H9 (cell line): ENCODE results near the gene BRF1. TPM values are rescaled to one million over a fixed set of nuclear protein-coding genes. Genes with fewer than 3 reads are reported as not detected.

Experiments used
- DNase-seq: peaks from one replicate; pipeline ENCODE4 v3.0.0-alpha.2; 2017
- H2AFZ ChIP-seq: one replicate; pipeline ENCODE4 v1.6.1; 2013; ENCODE audit warnings: mild to moderate bottlenecking, low read length, control low read depth, moderate library complexity
- H2AK5ac ChIP-seq: 2 replicates; pipeline ENCODE4 v1.6.1; 2013; ENCODE audit warnings: low read length, control low read depth, mixed read lengths; ENCODE audit not compliant: insufficient read length
- H2BK120ac ChIP-seq: one replicate; pipeline ENCODE4 v1.6.1; 2013; ENCODE audit warnings: low read depth, mild to moderate bottlenecking, low read length, control low read depth, inconsistent platforms; ENCODE audit not compliant: poor library complexity, severe bottlenecking
- H2BK12ac ChIP-seq: 2 replicates; pipeline ENCODE4 v1.6.1; 2013; ENCODE audit warnings: low read length, control low read depth, mixed read lengths, low read depth; ENCODE audit not compliant: insufficient read length
- H2BK15ac ChIP-seq: 2 replicates; pipeline ENCODE4 v1.6.1; 2013; ENCODE audit warnings: low read depth, low read length, control low read depth
- H2BK20ac ChIP-seq: one replicate; pipeline ENCODE4 v1.6.1; 2013; ENCODE audit warnings: low read depth, mild to moderate bottlenecking, low read length, control low read depth, inconsistent platforms; ENCODE audit not compliant: poor library complexity, severe bottlenecking
- H2BK5ac ChIP-seq: 2 replicates; pipeline ENCODE4 v1.6.1; 2013; ENCODE audit warnings: low read length, control low read depth, mixed read lengths; ENCODE audit not compliant: insufficient read length
- H3K14ac ChIP-seq: 2 replicates; pipeline ENCODE4 v1.6.1; 2013; ENCODE audit warnings: low read length, control low read depth; ENCODE audit not compliant: insufficient read depth
- H3K18ac ChIP-seq: 2 replicates; pipeline ENCODE4 v1.6.1; 2013; ENCODE audit warnings: low read depth, mild to moderate bottlenecking, mixed read lengths, low read length, control low read depth; ENCODE audit not compliant: insufficient read length
- H3K23ac ChIP-seq: 2 replicates; pipeline ENCODE4 v1.6.1; 2013; ENCODE audit warnings: low read length, control low read depth, mixed read lengths, low read depth; ENCODE audit not compliant: insufficient read length
- H3K23me2 ChIP-seq: 2 replicates; pipeline ENCODE4 v1.6.1; 2013; ENCODE audit warnings: low read depth, mild to moderate bottlenecking, mixed read lengths, low read length, control low read depth; ENCODE audit not compliant: insufficient read length, poor library complexity, severe bottlenecking
- H3K27ac ChIP-seq: 2 replicates; pipeline ENCODE4 v1.5.1; 2013; ENCODE audit warnings: low read length, control low read depth, mixed read lengths, low read depth; ENCODE audit not compliant: insufficient read length
- H3K27me3 ChIP-seq: 2 replicates; pipeline ENCODE4 v1.6.1; 2013; ENCODE audit warnings: low read length, control low read depth, inconsistent platforms; ENCODE audit not compliant: insufficient read depth
- H3K4ac ChIP-seq: 2 replicates; pipeline ENCODE4 v1.6.1; 2013; ENCODE audit warnings: low read depth, mild to moderate bottlenecking, control low read depth, inconsistent platforms, low read length, moderate library complexity
- H3K4me1 ChIP-seq: 2 replicates; pipeline ENCODE4 v1.6.1; 2013; ENCODE audit warnings: low read length, control low read depth, inconsistent platforms; ENCODE audit not compliant: insufficient read depth
- H3K4me2 ChIP-seq: 2 replicates; pipeline ENCODE4 v1.6.1; 2013; ENCODE audit warnings: low read length, control low read depth, mixed read lengths; ENCODE audit not compliant: insufficient read length, insufficient read depth
- H3K56ac ChIP-seq: 2 replicates; pipeline ENCODE4 v1.6.1; 2013; ENCODE audit warnings: low read depth, mild to moderate bottlenecking, mixed read lengths, low read length, control low read depth; ENCODE audit not compliant: insufficient read length
- H3K79me1 ChIP-seq: 2 replicates; pipeline ENCODE4 v1.6.1; 2013; ENCODE audit warnings: low read depth, mild to moderate bottlenecking, moderate library complexity, low read length, control low read depth, inconsistent platforms; ENCODE audit not compliant: insufficient read depth, poor library complexity, severe bottlenecking
- H3K79me2 ChIP-seq: 2 replicates; pipeline ENCODE4 v1.6.1; 2013; ENCODE audit warnings: low read length, control low read depth, inconsistent platforms; ENCODE audit not compliant: insufficient read depth
- H3K9ac ChIP-seq: 2 replicates; pipeline ENCODE4 v1.6.1; 2013; ENCODE audit warnings: low read length, control low read depth, mixed read lengths; ENCODE audit not compliant: insufficient read length; ENCODE audit errors: extremely low read depth
- H3K9me3 ChIP-seq: one replicate; pipeline ENCODE4 v1.6.1; 2013; ENCODE audit warnings: low read depth, low read length, inconsistent platforms; ENCODE audit not compliant: control insufficient read depth
- H3T11ph ChIP-seq: one replicate; pipeline ENCODE4 v1.6.1; 2013; ENCODE audit warnings: mild to moderate bottlenecking, low read length, control low read depth, inconsistent platforms
- H4K20me1 ChIP-seq: one replicate; pipeline ENCODE4 v1.6.1; 2013; ENCODE audit not compliant: control insufficient read depth, insufficient read length, insufficient read depth
- H4K5ac ChIP-seq: 2 replicates; pipeline ENCODE4 v1.6.1; 2013; ENCODE audit warnings: low read depth, mild to moderate bottlenecking, mixed read lengths, low read length, control low read depth; ENCODE audit not compliant: insufficient read length
- H4K8ac ChIP-seq: replicated peaks from 2 replicates; pipeline ENCODE4 v1.6.1; 2013; ENCODE audit warnings: low read length, control low read depth, mixed read lengths, low read depth; ENCODE audit not compliant: insufficient read length
- H4K91ac ChIP-seq: 2 replicates; pipeline ENCODE4 v1.6.1; 2013; ENCODE audit warnings: low read depth, mild to moderate bottlenecking, moderate library complexity, mixed read lengths, low read length, control low read depth; ENCODE audit not compliant: insufficient read length
- H3K27ac Mint-ChIP-seq, 3 experiments: 2 replicates in 2 of 3; 3 replicates in 1 of 3; pipeline ENCODE4 v1.8.0; 2020 to 2021; ENCODE audit warnings: mixed read lengths in 3 of 3, mild to moderate bottlenecking in 1 of 3, moderate library complexity in 1 of 3
- H3K27me3 Mint-ChIP-seq: 2 replicates; pipeline ENCODE4 v1.8.0; 2021; ENCODE audit warnings: low read depth, mild to moderate bottlenecking, moderate library complexity, mixed read lengths
- H3K36me3 Mint-ChIP-seq, 3 experiments: 2 replicates in 2 of 3; 3 replicates in 1 of 3; pipeline ENCODE4 v1.8.0; 2020 to 2021; ENCODE audit warnings: low read depth in 3 of 3, mixed read lengths in 3 of 3; ENCODE audit not compliant: insufficient read depth in 1 of 3
- H3K4me1 Mint-ChIP-seq, 2 experiments: 2 replicates each; pipeline ENCODE4 v1.8.0; 2020; ENCODE audit warnings: mixed read lengths in 2 of 2
- H3K4me3 Mint-ChIP-seq, 2 experiments: 2 replicates in 1 of 2; 3 replicates in 1 of 2; pipeline ENCODE4 v1.8.0; 2020 to 2021; ENCODE audit warnings: mild to moderate bottlenecking in 2 of 2, mixed read lengths in 2 of 2, moderate library complexity in 1 of 2
- H3K9me3 Mint-ChIP-seq, 2 experiments: 2 replicates in 1 of 2; 3 replicates in 1 of 2; pipeline ENCODE4 v1.8.0; 2020; ENCODE audit warnings: mild to moderate bottlenecking in 2 of 2, mixed read lengths in 2 of 2, moderate library complexity in 1 of 2
- WGBS: extraction: QIAGEN DNeasy Blood & Tissue Kit; methylation state at CpG from one replicate; pipeline ENCODE4 v1.1.7; 2013; ENCODE audit warnings: missing lambda C conversion rate, low lambda C conversion rate, mixed read lengths; ENCODE audit not compliant: insufficient read length; ENCODE audit errors: extremely low coverage; 5-methylcytosine and 5-hydroxymethylcytosine counted together
- total RNA-seq: library from RNA; stranded (reverse); gene quantifications from 2 replicates; pipeline ENCODE4 v1.2.1, GENCODE V29; 2021
- TF ChIP-seq, protein P1 (sequence below): fragments of 200-600 bp; sonication (generic); conservative IDR thresholded peaks from 3 replicates; pipeline ENCODE4 v1.8.0; 2021; ENCODE audit warnings: antibody characterized with exemption, mild to moderate bottlenecking

The BRF1 gene
- total RNA-seq, 1 experiment from 2014 or later: 28.3 TPM

DNA sequence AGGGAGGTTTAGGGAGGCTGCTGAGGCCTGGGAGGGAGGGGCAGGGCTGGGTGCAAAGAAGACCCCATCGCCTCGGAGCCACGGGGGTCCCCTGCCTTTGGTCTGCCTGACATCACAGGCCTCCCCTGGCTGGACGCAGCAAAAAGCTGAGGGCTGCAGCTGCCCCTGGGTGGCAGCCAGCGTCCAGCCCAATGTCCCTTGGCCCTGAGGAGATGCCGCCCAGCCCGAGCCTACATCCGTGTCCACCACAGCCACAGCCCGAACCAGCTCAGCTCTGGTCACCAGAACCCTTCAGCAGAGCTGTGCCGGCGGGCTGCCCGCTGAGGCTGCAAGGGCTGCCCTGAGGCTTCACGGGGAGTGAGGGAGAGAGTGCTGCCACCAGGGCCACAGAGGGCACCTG lies 121.6 kb downstream of the BRF1 start:
- Histone ChIP-seq H3K23ac (no peak overlapping the region), H3K23me2 (peaks cover 2% of the 10 kb centered on the region), H2BK5ac (no peak overlapping the region), H3K14ac (no peak overlapping the region; the same call in 1 of the 2 replicates), H3K27me3 (no peaks in the 10 kb centered on the region; the same call in 1 of the 2 replicates), H4K5ac (no peak overlapping the region), H3K79me2 (no peaks in the 10 kb centered on the region), H3K9ac (no peak overlapping the region), H3K4me2 (no peak overlapping the region), H2BK12ac (no peak overlapping the region), H2BK15ac (no peak overlapping the region), H4K20me1 (no peaks in the 10 kb centered on the region), H3K79me1 (no peaks in the 10 kb centered on the region), H2AFZ (no peak overlapping the region), H3K56ac (no peak overlapping the region), H4K8ac (no peak overlapping the region), H2AK5ac (no peak overlapping the region), H3K4ac (no peak overlapping the region), H4K91ac (no peak overlapping the region), H3K9me3 (no peaks in the 10 kb centered on the region), H3K4me1 (no peaks in the 10 kb centered on the region), H2BK20ac (no peak overlapping the region), H2BK120ac (no peak overlapping the region), H3K18ac (no peak overlapping the region), H3T11ph (no peak overlapping the region), H3K27ac (no peak overlapping the region)
- Mint-ChIP-seq H3K4me1 (peaks cover 4 to 10% of the 10 kb centered on the region in 2 experiments; a peak in 3 of 4 replicates), H3K4me3 (no peak overlapping the region), H3K27me3 (peaks cover 27% of the 10 kb centered on the region), H3K27ac (no peak overlapping the region), H3K36me3 (no peaks in the 10 kb centered on the region), H3K9me3 (no peaks in the 10 kb centered on the region)
- WGBS: no CpG with 5 or more reads among the region's 13 CpGs
- DNase-seq: no peak
- TF ChIP-seq, protein P1, sequence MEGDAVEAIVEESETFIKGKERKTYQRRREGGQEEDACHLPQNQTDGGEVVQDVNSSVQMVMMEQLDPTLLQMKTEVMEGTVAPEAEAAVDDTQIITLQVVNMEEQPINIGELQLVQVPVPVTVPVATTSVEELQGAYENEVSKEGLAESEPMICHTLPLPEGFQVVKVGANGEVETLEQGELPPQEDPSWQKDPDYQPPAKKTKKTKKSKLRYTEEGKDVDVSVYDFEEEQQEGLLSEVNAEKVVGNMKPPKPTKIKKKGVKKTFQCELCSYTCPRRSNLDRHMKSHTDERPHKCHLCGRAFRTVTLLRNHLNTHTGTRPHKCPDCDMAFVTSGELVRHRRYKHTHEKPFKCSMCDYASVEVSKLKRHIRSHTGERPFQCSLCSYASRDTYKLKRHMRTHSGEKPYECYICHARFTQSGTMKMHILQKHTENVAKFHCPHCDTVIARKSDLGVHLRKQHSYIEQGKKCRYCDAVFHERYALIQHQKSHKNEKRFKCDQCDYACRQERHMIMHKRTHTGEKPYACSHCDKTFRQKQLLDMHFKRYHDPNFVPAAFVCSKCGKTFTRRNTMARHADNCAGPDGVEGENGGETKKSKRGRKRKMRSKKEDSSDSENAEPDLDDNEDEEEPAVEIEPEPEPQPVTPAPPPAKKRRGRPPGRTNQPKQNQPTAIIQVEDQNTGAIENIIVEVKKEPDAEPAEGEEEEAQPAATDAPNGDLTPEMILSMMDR: no peak
